Ramos (cell line): ENCODE results near the gene CLDN3.

Source experiments
- in situ Hi-C: fragments of 300-500 bp; cut with MboI; formaldehyde crosslinking; loops from one replicate; pipeline ENCODE4 v1.14.3; 2022; ENCODE audit warnings: low sequenced_read_pairs; ENCODE audit not compliant: unreplicated experiment

The CLDN3 gene

DNA sequence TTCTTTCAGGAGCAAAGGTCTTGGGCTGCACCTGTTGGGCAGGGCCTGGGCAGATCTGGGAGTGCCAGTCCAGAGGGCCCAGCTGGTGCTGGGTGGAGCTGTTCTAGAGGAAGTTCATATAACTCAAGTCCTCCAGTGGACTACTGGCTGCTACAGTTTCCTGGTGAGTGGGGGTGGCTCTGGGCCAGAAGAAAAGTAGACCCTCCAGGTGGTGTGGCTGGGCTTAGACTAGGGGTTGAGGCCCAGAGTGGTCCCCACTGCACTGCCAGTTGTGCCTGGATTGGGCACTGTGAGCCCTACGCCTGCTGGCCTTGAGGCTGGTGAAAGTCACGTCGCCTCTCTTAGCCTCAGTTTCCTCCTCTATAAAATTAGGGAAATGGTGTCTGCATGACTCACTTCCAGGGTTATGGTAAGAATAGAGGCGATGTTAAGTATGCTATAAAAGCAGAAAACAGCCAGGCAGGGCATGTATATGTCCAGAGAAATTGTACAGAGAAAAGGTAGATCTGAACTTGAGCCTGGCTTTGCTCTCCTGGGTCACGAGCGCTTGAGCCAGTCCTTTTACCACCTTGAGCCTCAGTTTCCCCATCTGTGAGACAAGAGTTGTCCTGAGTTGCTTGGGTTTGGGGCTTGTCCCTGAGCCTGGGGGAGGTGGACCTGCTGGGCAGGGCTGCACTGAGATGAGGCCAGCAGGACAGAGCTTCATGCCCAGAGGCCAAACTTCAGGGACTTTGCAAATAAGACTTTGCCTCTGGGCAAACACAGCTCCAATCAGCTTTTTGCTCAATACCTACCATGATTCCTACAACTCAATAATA is 3.8 kb upstream of the CLDN3 start:
- in situ Hi-C loops: no loop called here

DNA sequence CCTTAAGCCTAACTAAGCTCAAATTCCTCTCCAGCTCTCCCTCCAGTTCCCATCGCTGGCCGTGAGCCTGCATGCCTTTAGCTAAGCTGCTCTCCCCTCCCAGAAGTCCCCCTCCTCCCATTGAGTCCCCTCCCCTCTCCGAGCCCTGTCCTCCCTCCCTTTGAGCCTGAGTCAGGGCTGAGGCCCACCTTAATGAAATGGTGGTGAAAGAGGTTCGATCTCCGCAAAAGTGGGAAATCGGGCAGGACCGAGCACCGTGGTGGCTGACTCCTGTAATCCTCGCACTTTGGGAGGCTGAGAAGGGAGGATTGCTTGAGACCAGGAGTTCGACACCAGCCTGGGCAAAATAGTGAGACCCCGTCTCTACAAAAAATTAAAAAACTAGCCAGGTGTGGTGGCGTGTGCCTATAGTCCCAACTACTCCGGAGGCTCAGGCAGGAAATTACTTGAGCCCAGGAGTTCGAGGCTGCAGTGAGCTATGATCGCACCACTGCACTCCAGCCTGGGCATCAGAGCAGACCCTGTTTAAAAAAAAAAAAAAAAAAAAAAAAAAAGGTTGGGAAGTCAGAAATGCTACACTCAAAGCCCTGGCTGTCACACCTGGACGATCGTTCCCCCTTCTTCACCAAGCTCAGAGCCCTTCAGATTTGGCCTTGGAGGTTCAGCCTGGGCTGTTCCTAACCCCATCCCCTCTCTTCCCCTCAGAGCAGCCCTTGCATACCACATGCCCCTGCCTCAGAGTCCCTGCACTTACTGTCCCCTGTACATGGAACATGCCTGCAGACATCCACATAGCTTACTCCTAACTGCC is 995 bp upstream of the CLDN3 start:
- in situ Hi-C loops: no loop called here

DNA sequence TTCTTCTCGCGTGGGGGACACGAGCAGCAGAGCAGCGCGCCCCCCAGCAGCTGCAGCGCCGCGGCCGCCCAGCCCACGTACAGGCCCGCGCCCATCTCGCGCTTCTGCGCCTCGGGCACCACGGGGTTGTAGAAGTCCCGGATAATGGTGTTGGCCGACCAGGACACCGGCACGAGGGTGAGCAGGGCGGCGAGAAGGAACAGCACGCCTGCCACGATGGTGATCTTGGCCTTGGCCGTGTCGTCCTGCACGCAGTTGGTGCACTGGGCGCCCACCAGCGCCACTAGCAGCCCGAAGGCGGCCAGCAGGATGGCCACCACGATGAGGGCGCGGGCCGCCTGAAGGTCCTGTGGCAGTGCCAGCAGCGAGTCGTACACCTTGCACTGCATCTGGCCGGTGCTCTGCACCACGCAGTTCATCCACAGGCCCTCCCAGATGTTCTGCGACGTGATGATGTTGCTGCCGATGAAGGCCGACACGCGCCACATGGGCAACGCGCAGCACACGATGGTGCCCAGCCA is 529 bp downstream of the CLDN3 start:
- in situ Hi-C loops: no loop called here

DNA sequence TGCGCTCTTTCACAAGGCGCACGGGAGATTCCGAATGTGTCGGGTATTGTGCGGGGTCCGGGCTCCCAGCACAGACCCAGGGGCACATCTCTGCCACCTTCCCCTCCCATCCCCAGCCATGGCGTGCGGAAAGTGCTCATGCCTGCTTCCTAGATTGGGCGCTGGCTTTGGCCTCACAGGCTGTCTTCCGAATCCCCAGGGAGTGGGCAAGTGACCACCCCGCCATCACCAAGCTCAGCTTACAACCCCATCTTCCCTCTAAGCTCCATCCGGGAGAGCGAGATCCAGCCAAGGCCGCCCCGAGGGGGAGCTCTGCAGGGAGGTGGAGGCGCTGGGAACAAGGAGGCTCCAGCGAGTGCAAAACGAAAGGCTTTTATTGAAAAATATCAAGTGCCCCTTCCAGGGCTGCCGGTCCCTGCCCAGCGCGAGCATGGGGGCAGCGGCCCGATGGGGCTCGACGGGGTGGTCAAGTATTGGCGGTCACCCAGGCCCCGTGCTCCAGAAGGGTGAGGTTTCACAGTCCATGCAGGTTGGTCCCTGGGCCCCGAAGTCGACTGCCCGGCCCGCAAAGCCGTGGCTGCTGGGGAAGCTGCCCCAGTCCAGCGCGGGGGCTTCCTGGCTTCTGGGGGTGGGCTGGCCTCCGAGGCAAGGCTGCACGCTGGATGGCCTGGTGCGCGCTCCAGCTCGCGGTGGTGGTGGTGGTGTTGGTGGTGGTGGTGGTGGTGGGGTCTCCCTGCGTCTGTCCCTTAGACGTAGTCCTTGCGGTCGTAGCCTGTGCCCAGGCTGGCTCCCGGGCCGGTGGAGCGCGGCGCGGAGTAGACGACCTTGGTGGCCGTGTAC is 1.2 kb downstream of the CLDN3 start:
- in situ Hi-C loops: no loop called here

DNA sequence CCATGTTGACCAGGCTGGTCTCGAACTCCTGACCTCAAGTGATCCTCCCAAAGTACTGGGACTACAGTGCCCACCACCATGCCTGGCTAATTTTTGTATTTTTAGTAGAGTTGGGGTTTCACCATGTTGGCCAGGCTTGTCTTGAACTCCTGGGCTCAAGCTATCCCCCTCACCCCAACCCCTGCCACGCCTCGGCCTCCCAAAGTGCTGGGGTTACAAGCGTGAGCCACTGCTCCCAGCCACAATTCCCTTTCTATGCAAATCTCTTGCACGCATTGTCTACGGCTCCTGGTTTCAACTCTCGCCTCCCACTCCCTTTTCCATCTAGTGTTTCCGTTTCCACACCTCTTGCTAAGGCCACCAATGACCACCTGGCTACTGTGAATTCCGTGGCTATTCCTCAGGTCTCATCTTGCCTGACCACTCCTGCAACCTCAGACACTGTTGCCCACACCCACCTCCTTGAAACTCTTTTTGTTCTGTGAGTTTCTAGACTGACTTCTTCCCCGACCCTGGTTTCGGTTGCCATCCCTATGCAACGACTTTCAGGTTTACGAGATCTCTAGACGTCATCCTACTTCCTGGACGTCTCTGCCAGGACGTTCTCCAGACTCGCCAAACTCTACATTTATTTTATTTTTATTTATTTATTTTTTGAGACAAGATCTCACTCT is 3.4 kb downstream of the CLDN3 start:
- in situ Hi-C loops: no loop called here

DNA sequence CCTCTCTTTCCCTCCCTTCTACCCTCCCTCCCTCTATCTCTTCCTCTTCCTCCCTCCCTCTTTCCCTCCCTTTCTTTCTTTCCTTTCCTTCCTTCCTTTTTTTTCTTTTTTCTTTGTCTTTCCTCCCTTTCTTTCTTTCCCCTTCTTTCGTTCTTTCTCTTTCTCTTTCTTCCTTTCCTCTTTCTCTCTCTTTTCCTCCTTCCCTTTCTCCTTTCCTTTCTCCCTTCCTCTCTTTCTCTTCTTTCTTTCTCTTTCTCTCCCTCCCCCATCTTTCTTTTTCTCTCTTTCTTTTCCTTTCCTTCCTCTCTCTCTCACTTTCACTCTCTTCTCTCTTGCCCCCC is 7.4 kb downstream of the CLDN3 start:
- in situ Hi-C loops: no loop called here

DNA sequence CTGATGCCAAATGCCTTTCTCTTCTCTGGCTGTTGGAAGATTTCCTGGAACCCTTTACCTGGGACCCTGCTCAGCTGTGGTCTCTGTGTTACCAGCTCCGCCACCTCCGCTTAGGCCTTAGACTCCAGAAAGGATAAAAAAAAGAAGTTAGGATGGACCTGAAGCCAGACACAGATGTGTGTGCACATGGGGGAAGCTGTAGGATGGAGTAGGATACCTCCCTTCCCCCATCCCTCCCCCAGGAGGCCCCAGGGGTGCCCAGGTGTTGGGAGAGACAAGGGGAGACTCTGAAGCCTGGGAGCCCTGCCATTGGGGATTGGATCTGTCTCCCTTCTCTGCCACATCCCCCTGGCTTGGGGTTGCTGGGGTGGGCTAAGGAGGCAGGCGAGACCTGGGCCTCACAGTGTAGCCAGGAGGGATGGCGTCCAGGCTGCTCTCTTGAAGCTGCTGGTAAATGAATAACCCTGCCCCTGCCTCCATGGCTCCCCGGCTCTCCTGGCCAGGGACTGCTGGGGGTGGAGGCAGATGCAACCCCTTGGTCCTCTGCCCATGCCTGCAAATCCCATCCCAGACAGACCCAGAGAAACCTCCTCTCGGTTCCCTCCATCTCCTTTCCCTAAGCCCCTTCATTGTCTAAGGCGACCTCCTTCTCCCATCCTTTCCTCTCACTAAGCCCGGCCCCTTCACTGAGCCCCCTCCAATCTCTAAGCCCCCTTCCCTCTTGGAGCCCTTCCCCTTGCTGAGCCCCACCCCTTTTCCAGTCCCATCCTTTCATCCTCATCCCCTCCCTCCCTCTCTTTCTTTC is 8.0 kb downstream of the CLDN3 start:
- in situ Hi-C loops: no loop called here

DNA sequence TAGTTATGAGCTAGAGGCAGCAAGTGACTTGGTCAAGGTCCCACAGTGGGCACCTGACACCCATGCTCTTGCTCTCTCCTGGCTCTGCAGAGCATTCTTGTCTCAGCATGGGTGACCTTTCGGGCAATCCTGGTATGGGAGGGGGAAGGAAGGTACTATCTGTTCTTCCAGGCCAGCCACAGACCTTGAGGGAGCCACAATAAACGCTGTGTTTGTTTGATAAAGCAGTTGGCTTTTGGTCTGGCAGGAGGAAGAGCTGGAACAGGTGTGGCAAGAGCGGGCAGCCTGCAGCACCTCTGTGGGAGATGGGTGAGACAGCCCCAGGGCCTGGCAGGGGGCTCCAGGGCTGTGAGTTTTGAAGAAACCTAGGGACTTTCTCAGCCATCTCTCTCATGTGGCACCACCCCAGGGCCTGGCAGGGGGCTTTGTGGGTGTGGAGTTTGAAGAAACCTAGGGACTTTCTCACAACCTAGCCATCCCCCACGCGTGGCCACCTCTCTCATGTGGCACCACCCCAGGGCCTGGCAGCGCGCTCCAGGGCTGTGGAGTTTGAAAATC is 11.4 kb downstream of the CLDN3 start:
- in situ Hi-C loops: no loop called here

DNA sequence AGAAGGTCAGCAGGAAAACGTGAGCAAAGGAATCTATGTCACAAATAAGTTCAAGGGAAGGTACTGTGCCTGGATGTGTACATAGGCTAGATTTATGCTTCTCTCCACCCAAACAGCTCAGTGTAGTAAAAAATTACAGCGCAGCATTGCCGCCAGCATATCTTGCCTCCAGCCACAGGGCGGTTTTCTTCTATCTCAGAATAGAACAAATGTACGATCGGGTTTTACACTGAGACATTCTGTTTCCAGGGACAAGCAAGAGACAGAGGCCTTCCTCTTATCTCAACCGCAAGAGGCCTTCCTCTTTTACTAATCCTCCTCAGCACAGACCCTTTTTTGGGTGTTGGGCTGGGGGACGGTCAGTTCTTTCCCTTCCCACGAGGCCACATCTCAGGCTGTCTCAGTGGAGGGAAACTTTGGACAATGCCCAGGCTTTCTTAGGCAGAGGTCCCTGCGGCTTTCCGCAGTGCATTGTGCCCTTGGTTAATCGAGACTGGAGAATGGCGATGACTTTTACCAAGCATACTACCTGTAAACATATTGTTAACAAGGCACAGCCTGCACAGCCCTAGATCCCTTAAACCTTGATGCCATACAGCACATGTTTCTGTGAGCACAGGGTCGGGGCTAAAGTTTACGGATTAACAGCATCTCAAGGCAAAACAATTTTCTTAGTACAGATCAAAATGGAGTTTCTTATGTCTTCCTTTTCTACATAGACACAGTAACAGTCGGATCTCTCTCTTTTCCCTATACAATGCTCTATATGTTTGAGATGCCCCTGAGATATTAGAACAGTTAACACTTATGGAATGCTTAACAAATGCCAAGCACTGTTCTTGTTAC is 19.9 kb downstream of the CLDN3 start:
- in situ Hi-C loops: no loop called here

DNA sequence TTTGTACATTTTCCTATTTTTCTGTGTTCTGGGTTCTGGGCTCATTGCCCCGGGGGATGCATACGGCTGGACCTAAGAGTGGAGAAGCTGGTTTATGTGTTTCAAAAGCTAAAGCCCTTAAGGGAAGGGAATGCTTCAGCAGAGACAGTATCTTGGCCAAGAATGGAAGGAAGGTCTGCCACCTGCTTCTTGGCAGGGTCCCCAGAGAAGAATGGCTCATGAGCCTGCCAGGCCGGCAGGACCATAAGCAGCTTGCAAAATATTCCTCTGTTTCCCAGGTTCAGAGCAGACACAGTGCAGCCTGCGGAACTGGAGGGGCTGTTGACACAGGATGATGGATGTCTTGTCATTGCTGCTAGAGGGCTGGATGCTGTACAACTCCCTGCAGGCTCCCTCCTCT is 23.7 kb downstream of the CLDN3 start:
- in situ Hi-C loops: no loop called here

DNA sequence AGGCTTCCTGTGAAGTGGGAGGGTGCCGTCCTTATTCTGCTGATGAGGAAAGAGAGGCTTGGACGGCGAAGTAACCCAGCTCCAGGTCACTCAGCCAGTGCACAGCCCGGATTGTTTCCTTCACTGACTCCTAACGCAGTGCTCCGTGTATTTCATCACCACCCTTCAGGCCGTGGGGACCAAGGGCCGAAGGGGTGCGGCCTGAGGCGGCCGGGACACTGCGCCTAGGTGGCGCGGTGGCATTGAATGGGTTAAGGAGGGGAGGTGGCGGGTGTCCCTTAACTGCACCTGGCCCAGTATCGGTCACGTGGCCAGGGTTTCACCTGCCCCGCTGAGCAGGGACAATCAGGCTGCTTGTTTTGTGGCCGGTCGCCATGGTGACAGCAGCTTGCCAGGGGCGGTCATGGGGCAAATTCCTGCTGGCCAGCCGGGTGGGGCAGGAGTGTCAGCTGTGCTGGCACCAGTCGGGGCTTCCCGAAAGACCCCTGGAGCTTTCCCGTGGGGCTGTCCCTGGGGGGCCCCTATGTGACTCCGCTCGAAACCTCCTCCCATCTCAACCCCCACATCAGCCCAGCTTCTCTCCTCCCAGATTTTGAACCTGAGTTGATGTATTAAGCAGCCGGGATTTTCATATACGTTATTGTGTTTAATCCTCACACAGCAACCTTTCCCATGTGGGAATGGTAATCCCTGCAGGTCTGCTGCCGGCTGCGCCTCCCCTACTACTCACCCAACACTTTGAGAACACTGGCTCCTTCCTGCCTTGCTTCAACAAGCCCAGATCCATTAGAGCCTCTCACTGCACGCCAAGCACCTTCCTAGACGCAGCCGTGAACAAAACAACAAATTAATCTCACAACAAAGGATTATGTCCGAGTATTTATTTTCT is 27.1 kb downstream of the CLDN3 start:
- in situ Hi-C loops: no loop called here

DNA sequence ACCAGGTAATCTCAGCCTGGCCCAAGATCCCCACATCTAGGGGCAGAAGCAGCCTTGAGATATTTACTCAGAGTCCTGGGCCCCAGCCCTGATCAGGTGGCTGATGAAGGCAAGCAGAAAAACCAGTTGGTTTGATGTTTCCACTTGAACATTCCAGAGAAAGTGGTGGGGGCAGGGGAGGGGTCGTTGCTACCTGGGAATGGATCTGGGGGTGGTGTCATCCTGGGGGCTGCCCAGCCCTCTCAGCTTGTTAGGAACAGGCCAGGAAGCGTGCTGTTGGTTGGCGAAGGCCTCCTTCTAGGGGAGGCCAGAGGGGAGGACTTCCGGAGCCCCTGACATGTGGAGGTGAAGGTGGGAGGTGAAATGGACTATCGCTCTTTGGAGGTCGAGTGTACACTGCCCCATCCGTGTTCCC is 27.7 kb downstream of the CLDN3 start:
- in situ Hi-C loops: no loop called here

DNA sequence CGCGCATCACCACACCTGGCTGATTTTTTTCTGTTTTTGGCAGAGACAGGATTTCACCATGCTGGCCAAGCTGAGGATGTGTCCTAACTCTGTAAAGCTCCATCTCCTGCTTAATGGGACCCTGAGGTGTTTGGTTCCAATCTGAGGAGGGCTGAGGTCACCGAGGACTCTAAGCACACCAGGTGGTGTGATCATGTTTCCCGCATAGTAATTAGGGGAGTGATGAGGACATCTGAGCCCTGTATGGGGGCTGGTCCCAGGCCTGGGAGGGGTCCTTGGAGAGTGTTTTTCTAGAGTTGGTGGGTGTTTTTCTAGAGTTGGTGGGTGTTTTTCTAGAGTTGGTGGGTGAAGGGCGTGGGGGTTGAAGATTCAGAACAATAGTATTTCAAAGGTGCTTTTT is 28.5 kb downstream of the CLDN3 start:
- in situ Hi-C loops: no loop called here

DNA sequence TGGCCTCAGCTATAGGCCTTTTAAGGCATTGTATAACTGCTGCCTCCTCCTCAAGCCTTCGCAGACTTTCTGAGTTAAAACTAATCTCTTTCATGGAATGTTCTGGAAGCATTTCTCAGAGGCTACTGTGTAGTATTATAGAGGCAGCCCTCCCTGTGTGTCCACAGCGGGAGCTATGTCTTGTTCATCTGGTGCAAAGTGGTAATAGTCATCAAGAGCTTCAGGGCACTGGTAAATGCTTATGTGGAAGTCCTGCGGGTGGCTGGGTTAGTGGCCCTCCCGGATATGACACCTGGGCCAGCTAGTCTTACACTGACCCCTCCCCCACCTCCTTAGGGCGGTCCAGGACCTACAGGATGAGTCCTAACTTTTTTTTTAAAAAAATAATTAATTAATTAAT is 29.3 kb downstream of the CLDN3 start:
- in situ Hi-C loops: no loop called here

DNA sequence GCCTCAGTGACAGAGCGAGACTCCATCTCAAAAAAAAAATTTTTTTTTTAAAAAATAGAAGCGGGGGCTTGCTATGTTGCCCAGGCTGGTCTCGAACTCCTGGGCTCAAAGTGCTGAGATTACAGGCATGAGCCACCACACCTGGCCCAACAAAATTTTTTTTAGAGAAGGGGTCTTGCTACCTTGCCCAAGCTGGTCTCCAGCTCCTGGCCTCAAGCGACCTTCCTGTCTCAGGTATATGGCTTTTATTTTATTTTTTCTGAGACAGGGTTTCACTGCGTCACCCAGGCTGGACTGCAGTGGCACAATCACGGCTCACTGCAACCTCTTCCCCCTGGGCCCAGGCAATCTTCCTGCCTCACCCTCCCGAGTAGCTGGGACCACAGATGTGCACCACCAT is 29.9 kb downstream of the CLDN3 start:
- in situ Hi-C loops: no loop called here

DNA sequence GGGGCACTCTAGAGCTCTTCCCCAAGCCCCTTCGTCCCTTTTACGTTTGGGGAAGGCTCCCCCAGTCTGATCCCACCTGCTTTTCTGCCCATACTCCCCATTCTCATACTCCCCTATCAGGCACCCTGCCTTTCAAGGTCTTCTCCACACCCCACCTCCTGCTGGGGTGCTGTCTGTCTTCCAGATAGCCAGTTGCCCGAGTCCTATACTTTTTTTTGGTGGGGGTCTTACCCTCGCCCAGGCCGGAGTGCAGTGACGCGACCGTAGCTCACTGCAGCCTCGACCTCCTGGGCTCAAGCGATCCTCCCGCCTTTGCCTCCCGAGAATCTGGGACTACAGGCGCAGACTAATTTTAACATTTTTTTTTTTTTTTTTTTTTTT is 30.7 kb downstream of the CLDN3 start:
- in situ Hi-C loops: no loop called here
